Mesenchymal stem cell (in vitro differentiated cells and primary cell): ENCODE results near the gene SRXN1.

Experiments
- DNase-seq: peaks from one replicate; pipeline ENCODE4 v3.0.0-alpha.2; 2013
- H2AFZ ChIP-seq: one replicate; pipeline ENCODE4 v1.6.1; 2013; ENCODE audit warnings: low read depth, mild to moderate bottlenecking, control low read depth, inconsistent platforms, low read length, moderate library complexity
- H2AK5ac ChIP-seq: 2 replicates; pipeline ENCODE4 v1.6.1; 2013; ENCODE audit warnings: low read length, moderate library complexity, mild to moderate bottlenecking, inconsistent platforms; ENCODE audit not compliant: severe bottlenecking
- H2BK120ac ChIP-seq: one replicate; pipeline ENCODE4 v1.6.1; 2013; ENCODE audit warnings: low read depth, mild to moderate bottlenecking, inconsistent platforms, low read length, moderate library complexity
- H2BK12ac ChIP-seq, 2 experiments: one replicate each; pipeline ENCODE4 v1.6.1; 2013; ENCODE audit warnings: inconsistent platforms in 2 of 2, low read length in 2 of 2, mild to moderate bottlenecking in 2 of 2, moderate library complexity in 2 of 2, control low read depth in 1 of 2
- H2BK15ac ChIP-seq: one replicate; pipeline ENCODE4 v1.6.1; 2013; ENCODE audit warnings: mild to moderate bottlenecking, low read depth, inconsistent platforms; ENCODE audit not compliant: poor library complexity, severe bottlenecking
- H2BK5ac ChIP-seq: 2 replicates; pipeline ENCODE4 v1.6.1; 2013; ENCODE audit warnings: low read depth, mild to moderate bottlenecking, low read length, control low read depth, inconsistent platforms; ENCODE audit not compliant: poor library complexity, severe bottlenecking
- H3K14ac ChIP-seq, 2 experiments: one replicate each; pipeline ENCODE4 v1.6.1; 2013; ENCODE audit warnings: inconsistent platforms in 2 of 2, low read length in 2 of 2, control low read depth in 1 of 2, mild to moderate bottlenecking in 1 of 2, moderate library complexity in 1 of 2
- H3K18ac ChIP-seq, 2 experiments: one replicate each; pipeline ENCODE4 v1.6.1; 2013; ENCODE audit warnings: inconsistent platforms in 2 of 2, low read length in 2 of 2, control low read depth in 1 of 2, low read depth in 1 of 2, mild to moderate bottlenecking in 1 of 2
- H3K23ac ChIP-seq, 2 experiments: one replicate each; pipeline ENCODE4 v1.6.1; 2013; ENCODE audit warnings: inconsistent platforms in 2 of 2, low read length in 2 of 2, mild to moderate bottlenecking in 2 of 2, moderate library complexity in 2 of 2, control low read depth in 1 of 2
- H3K27ac ChIP-seq: 2 replicates; pipeline ENCODE4 v1.5.1; 2013; ENCODE audit warnings: mild to moderate bottlenecking, moderate library complexity, low read length, control low read depth, inconsistent platforms; ENCODE audit not compliant: poor library complexity, severe bottlenecking
- H3K27me3 ChIP-seq, 2 experiments: 2 replicates each; pipeline versions ENCODE4 v1.6.1 to v1.7.0; 2013; ENCODE audit warnings: low read length in 2 of 2, mild to moderate bottlenecking in 2 of 2, moderate library complexity in 2 of 2, control low read depth in 1 of 2, inconsistent platforms in 1 of 2; ENCODE audit not compliant: control insufficient read depth in 1 of 2, insufficient read depth in 1 of 2
- H3K36me3 ChIP-seq, 2 experiments: 2 replicates each; pipeline versions ENCODE4 v1.6.1 to v1.7.0; 2013; ENCODE audit warnings: low read length in 2 of 2, control low read depth in 1 of 2, inconsistent platforms in 1 of 2, low read depth in 1 of 2, mild to moderate bottlenecking in 1 of 2; ENCODE audit not compliant: insufficient read depth in 2 of 2, control insufficient read depth in 1 of 2
- H3K4ac ChIP-seq, 2 experiments: one replicate each; pipeline ENCODE4 v1.6.1; 2013; ENCODE audit warnings: inconsistent platforms in 2 of 2, low read length in 2 of 2, mild to moderate bottlenecking in 2 of 2, moderate library complexity in 2 of 2, control low read depth in 1 of 2, low read depth in 1 of 2
- H3K4me1 ChIP-seq: 2 replicates; pipeline ENCODE4 v1.6.1; 2013; ENCODE audit warnings: low read depth, low read length, control low read depth; ENCODE audit not compliant: control insufficient read depth, insufficient read depth
- H3K4me2 ChIP-seq: 2 replicates; pipeline ENCODE4 v1.6.1; 2013; ENCODE audit warnings: low read length, mild to moderate bottlenecking, inconsistent platforms; ENCODE audit not compliant: poor library complexity, severe bottlenecking
- H3K4me3 ChIP-seq, 2 experiments: 2 replicates each; pipeline versions ENCODE4 v1.5.1 to v1.7.0; 2013; ENCODE audit warnings: low read length in 2 of 2, mild to moderate bottlenecking in 2 of 2, control low read depth in 1 of 2, low read depth in 1 of 2; ENCODE audit not compliant: insufficient read depth in 1 of 2
- H3K79me1 ChIP-seq: replicated peaks from 2 replicates; pipeline ENCODE4 v1.6.1; 2013; ENCODE audit warnings: mild to moderate bottlenecking, control low read depth, low read length, inconsistent platforms; ENCODE audit not compliant: poor library complexity, severe bottlenecking
- H3K9ac ChIP-seq: 2 replicates; pipeline ENCODE4 v1.7.0; 2013; ENCODE audit warnings: mild to moderate bottlenecking, low read length, moderate library complexity
- H3K9me3 ChIP-seq: 2 replicates; pipeline ENCODE4 v1.7.0; 2013; ENCODE audit warnings: mild to moderate bottlenecking, low read length; ENCODE audit not compliant: control insufficient read depth
- H4K8ac ChIP-seq: one replicate; pipeline ENCODE4 v1.6.1; 2013; ENCODE audit warnings: inconsistent platforms, mild to moderate bottlenecking, low read length, moderate library complexity
- H4K91ac ChIP-seq: one replicate; pipeline ENCODE4 v1.6.1; 2013; ENCODE audit warnings: mild to moderate bottlenecking, low read length, inconsistent platforms
- WGBS: methylation state at CpG from one replicate; pipeline ENCODE4 v1.1.7; 2013; ENCODE audit warnings: mixed read lengths; 5-methylcytosine and 5-hydroxymethylcytosine counted together

The SRXN1 gene

DNA sequence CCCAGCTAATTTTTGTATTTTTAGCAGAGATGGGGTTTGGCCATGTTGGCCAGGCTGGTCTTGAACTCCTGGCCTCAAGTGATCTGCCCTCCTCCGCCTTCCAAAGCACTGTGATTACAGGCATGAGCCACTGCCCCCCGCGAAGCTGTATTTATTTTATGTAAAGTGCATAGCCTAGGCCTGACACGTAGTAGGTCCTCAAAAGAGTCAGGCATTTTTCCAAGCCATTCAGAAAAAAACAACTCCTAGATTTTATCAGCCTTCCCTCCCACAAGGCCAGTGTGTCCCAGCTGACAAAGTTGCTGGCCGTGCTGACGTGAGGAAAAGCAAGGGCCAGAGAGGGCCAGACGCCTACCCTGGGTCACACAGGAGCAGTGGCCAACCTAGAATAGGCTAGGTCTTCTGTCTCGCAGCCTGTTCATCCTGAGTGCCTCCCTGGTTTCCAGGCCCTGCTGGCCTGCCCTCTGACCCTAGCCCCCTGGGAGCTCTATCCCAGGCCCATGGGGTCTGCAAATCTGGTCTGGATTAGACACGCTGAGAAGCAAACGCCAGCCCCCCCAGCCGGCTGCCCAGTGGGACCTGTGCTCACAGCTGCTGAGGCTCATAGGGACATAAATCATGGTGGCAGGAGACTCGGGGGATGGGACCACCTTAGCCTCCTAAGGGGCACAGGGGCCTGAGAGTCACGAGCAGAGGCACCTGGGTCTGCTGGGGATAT lies 54.7 kb downstream of the SRXN1 start:
- no peak overlapping the region for H2BK15ac ChIP-seq
- H3K4me2 ChIP-seq: no peak overlapping the region
- H3K18ac ChIP-seq: no peak overlapping the region
- no peak overlapping the region for H2AK5ac ChIP-seq
- H4K8ac ChIP-seq: no peak overlapping the region
- H2BK12ac ChIP-seq: no peak overlapping the region
- WGBS: 53% methylated on average over 13 of the region's 13 CpGs
- no peak overlapping the region for H3K23ac ChIP-seq
- H3K36me3 ChIP-seq: no peaks in the 10 kb centered on the region
- no peak overlapping the region for H4K91ac ChIP-seq
- H3K27me3 ChIP-seq: peaks cover 17 to 26% of the 10 kb centered on the region in 2 experiments
- H2BK5ac ChIP-seq: no peak overlapping the region
- no peak overlapping the region for H3K4me3 ChIP-seq
- no peak overlapping the region for H3K4ac ChIP-seq
- no peak overlapping the region for H2AFZ ChIP-seq
- DNase-seq: no peak
- no peaks in the 10 kb centered on the region for H3K79me1 ChIP-seq
- no peak overlapping the region for H3K9ac ChIP-seq
- no peak overlapping the region for H3K14ac ChIP-seq
- H3K4me1 ChIP-seq: no peaks in the 10 kb centered on the region
- no peak overlapping the region for H2BK120ac ChIP-seq
- no peaks in the 10 kb centered on the region for H3K9me3 ChIP-seq
- H3K27ac ChIP-seq: no peak overlapping the region

- Histone ChIP-seq H4K8ac (no peak overlapping the region), H2BK5ac (no peak overlapping the region), H3K4me2 (no peak overlapping the region), H3K23ac (no peak overlapping the region), H3K4me1 (no peaks in the 10 kb centered on the region), H3K79me1 (no peaks in the 10 kb centered on the region), H3K9me3 (no peaks in the 10 kb centered on the region), H3K4ac (no peak overlapping the region), H2BK15ac (no peak overlapping the region), H3K9ac (no peak overlapping the region), H4K91ac (no peak overlapping the region), H2BK12ac (no peak overlapping the region), H2AFZ (no peak overlapping the region), H3K27me3 (peaks cover 10 to 19% of the 10 kb centered on the region in 2 experiments), H3K4me3 (no peak overlapping the region), H3K27ac (no peak overlapping the region), H2BK120ac (no peak overlapping the region), H2AK5ac (no peak overlapping the region), H3K14ac (no peak overlapping the region), H3K36me3 (no peaks in the 10 kb centered on the region), H3K18ac (no peak overlapping the region)
- DNase-seq: no peak
- WGBS: 81% methylated on average over 1 of the region's 2 CpGs
Measured at GRCh38 chr20:597560-597959, 55.4 kb downstream of the SRXN1 start.
